GM15510 (cell line): Measurements from ENCODE around the gene KIAA2012.

Experiments used
- POLR2A ChIP-seq: IDR thresholded peaks from 3 replicates; pipeline ENCODE4 v1.6.1; 2011; ENCODE audit warnings: borderline replicate concordance; ENCODE audit not compliant: insufficient read length; ENCODE audit errors: extremely low read depth

Gene KIAA2012

GRCh38 chr2:202037086-202037485 is 36.0 kb upstream of the KIAA2012 start:
- TF ChIP-seq POLR2A, result no peak

- TF ChIP-seq POLR2A, result no peak
Observed at GRCh38 chr2:202038471-202039277, 34.4 kb upstream of the KIAA2012 start.

- TF ChIP-seq POLR2A, result no peak
Observed at GRCh38 chr2:202039278-202040078, 33.6 kb upstream of the KIAA2012 start.

GRCh38 chr2:202040079-202040844 is 32.8 kb upstream of the KIAA2012 start:
- no peak for TF ChIP-seq POLR2A

- TF ChIP-seq POLR2A, result no peak
Observed at GRCh38 chr2:202042444-202042843, 30.6 kb upstream of the KIAA2012 start.

GRCh38 chr2:202043475-202043874 is 29.6 kb upstream of the KIAA2012 start:
- TF ChIP-seq POLR2A, result no peak

GRCh38 chr2:202044777-202045176 is 28.3 kb upstream of the KIAA2012 start:
- TF ChIP-seq POLR2A, result no peak

- TF ChIP-seq POLR2A, result no peak
Observed at GRCh38 chr2:202046572-202046971, 26.5 kb upstream of the KIAA2012 start.

GRCh38 chr2:202049092-202049728 is 23.8 kb upstream of the KIAA2012 start:
- TF ChIP-seq POLR2A, result no peak

GRCh38 chr2:202049840-202050239 is 23.2 kb upstream of the KIAA2012 start:
- no peak for TF ChIP-seq POLR2A

- TF ChIP-seq POLR2A, result no peak
Observed at GRCh38 chr2:202050652-202051051, 22.4 kb upstream of the KIAA2012 start.

- no peak for TF ChIP-seq POLR2A
Observed at GRCh38 chr2:202051499-202052161, 21.4 kb upstream of the KIAA2012 start.

- no peak for TF ChIP-seq POLR2A
Observed at GRCh38 chr2:202052235-202052634, 20.8 kb upstream of the KIAA2012 start.

- TF ChIP-seq POLR2A, result no peak
Observed at GRCh38 chr2:202054679-202055078, 18.4 kb upstream of the KIAA2012 start.
